H9 (cell line): ENCODE data around the gene CHCHD3. TPM values are rescaled to one million over a fixed set of nuclear protein-coding genes. Genes with fewer than 3 reads are reported as not detected.

ENCODE experiments used
- DNase-seq: peaks from one replicate; pipeline ENCODE4 v3.0.0-alpha.2; 2017
- H2AFZ ChIP-seq: one replicate; pipeline ENCODE4 v1.6.1; 2013; ENCODE audit warnings: mild to moderate bottlenecking, low read length, control low read depth, moderate library complexity
- H2AK5ac ChIP-seq: 2 replicates; pipeline ENCODE4 v1.6.1; 2013; ENCODE audit warnings: low read length, control low read depth, mixed read lengths; ENCODE audit not compliant: insufficient read length
- H2BK120ac ChIP-seq: one replicate; pipeline ENCODE4 v1.6.1; 2013; ENCODE audit warnings: low read depth, mild to moderate bottlenecking, low read length, control low read depth, inconsistent platforms; ENCODE audit not compliant: poor library complexity, severe bottlenecking
- H2BK12ac ChIP-seq: 2 replicates; pipeline ENCODE4 v1.6.1; 2013; ENCODE audit warnings: low read length, control low read depth, mixed read lengths, low read depth; ENCODE audit not compliant: insufficient read length
- H2BK15ac ChIP-seq: 2 replicates; pipeline ENCODE4 v1.6.1; 2013; ENCODE audit warnings: low read depth, low read length, control low read depth
- H2BK20ac ChIP-seq: one replicate; pipeline ENCODE4 v1.6.1; 2013; ENCODE audit warnings: low read depth, mild to moderate bottlenecking, low read length, control low read depth, inconsistent platforms; ENCODE audit not compliant: poor library complexity, severe bottlenecking
- H2BK5ac ChIP-seq: 2 replicates; pipeline ENCODE4 v1.6.1; 2013; ENCODE audit warnings: low read length, control low read depth, mixed read lengths; ENCODE audit not compliant: insufficient read length
- H3K14ac ChIP-seq: 2 replicates; pipeline ENCODE4 v1.6.1; 2013; ENCODE audit warnings: low read length, control low read depth; ENCODE audit not compliant: insufficient read depth
- H3K18ac ChIP-seq: 2 replicates; pipeline ENCODE4 v1.6.1; 2013; ENCODE audit warnings: low read depth, mild to moderate bottlenecking, mixed read lengths, low read length, control low read depth; ENCODE audit not compliant: insufficient read length
- H3K23ac ChIP-seq: 2 replicates; pipeline ENCODE4 v1.6.1; 2013; ENCODE audit warnings: low read length, control low read depth, mixed read lengths, low read depth; ENCODE audit not compliant: insufficient read length
- H3K23me2 ChIP-seq: 2 replicates; pipeline ENCODE4 v1.6.1; 2013; ENCODE audit warnings: low read depth, mild to moderate bottlenecking, mixed read lengths, low read length, control low read depth; ENCODE audit not compliant: insufficient read length, poor library complexity, severe bottlenecking
- H3K27ac ChIP-seq: 2 replicates; pipeline ENCODE4 v1.5.1; 2013; ENCODE audit warnings: low read length, control low read depth, mixed read lengths, low read depth; ENCODE audit not compliant: insufficient read length
- H3K27me3 ChIP-seq: 2 replicates; pipeline ENCODE4 v1.6.1; 2013; ENCODE audit warnings: low read length, control low read depth, inconsistent platforms; ENCODE audit not compliant: insufficient read depth
- H3K4ac ChIP-seq: 2 replicates; pipeline ENCODE4 v1.6.1; 2013; ENCODE audit warnings: low read depth, mild to moderate bottlenecking, control low read depth, inconsistent platforms, low read length, moderate library complexity
- H3K4me1 ChIP-seq: 2 replicates; pipeline ENCODE4 v1.6.1; 2013; ENCODE audit warnings: low read length, control low read depth, inconsistent platforms; ENCODE audit not compliant: insufficient read depth
- H3K4me2 ChIP-seq: 2 replicates; pipeline ENCODE4 v1.6.1; 2013; ENCODE audit warnings: low read length, control low read depth, mixed read lengths; ENCODE audit not compliant: insufficient read length, insufficient read depth
- H3K56ac ChIP-seq: 2 replicates; pipeline ENCODE4 v1.6.1; 2013; ENCODE audit warnings: low read depth, mild to moderate bottlenecking, mixed read lengths, low read length, control low read depth; ENCODE audit not compliant: insufficient read length
- H3K79me1 ChIP-seq: 2 replicates; pipeline ENCODE4 v1.6.1; 2013; ENCODE audit warnings: low read depth, mild to moderate bottlenecking, moderate library complexity, low read length, control low read depth, inconsistent platforms; ENCODE audit not compliant: insufficient read depth, poor library complexity, severe bottlenecking
- H3K79me2 ChIP-seq: 2 replicates; pipeline ENCODE4 v1.6.1; 2013; ENCODE audit warnings: low read length, control low read depth, inconsistent platforms; ENCODE audit not compliant: insufficient read depth
- H3K9ac ChIP-seq: 2 replicates; pipeline ENCODE4 v1.6.1; 2013; ENCODE audit warnings: low read length, control low read depth, mixed read lengths; ENCODE audit not compliant: insufficient read length; ENCODE audit errors: extremely low read depth
- H3K9me3 ChIP-seq: one replicate; pipeline ENCODE4 v1.6.1; 2013; ENCODE audit warnings: low read depth, low read length, inconsistent platforms; ENCODE audit not compliant: control insufficient read depth
- H3T11ph ChIP-seq: one replicate; pipeline ENCODE4 v1.6.1; 2013; ENCODE audit warnings: mild to moderate bottlenecking, low read length, control low read depth, inconsistent platforms
- H4K20me1 ChIP-seq: one replicate; pipeline ENCODE4 v1.6.1; 2013; ENCODE audit not compliant: control insufficient read depth, insufficient read length, insufficient read depth
- H4K5ac ChIP-seq: 2 replicates; pipeline ENCODE4 v1.6.1; 2013; ENCODE audit warnings: low read depth, mild to moderate bottlenecking, mixed read lengths, low read length, control low read depth; ENCODE audit not compliant: insufficient read length
- H4K8ac ChIP-seq: replicated peaks from 2 replicates; pipeline ENCODE4 v1.6.1; 2013; ENCODE audit warnings: low read length, control low read depth, mixed read lengths, low read depth; ENCODE audit not compliant: insufficient read length
- H4K91ac ChIP-seq: 2 replicates; pipeline ENCODE4 v1.6.1; 2013; ENCODE audit warnings: low read depth, mild to moderate bottlenecking, moderate library complexity, mixed read lengths, low read length, control low read depth; ENCODE audit not compliant: insufficient read length
- H3K27ac Mint-ChIP-seq, 3 experiments: 2 replicates in 2 of 3; 3 replicates in 1 of 3; pipeline ENCODE4 v1.8.0; 2020 to 2021; ENCODE audit warnings: mixed read lengths in 3 of 3, mild to moderate bottlenecking in 1 of 3, moderate library complexity in 1 of 3
- H3K27me3 Mint-ChIP-seq: 2 replicates; pipeline ENCODE4 v1.8.0; 2021; ENCODE audit warnings: low read depth, mild to moderate bottlenecking, moderate library complexity, mixed read lengths
- H3K36me3 Mint-ChIP-seq, 3 experiments: 2 replicates in 2 of 3; 3 replicates in 1 of 3; pipeline ENCODE4 v1.8.0; 2020 to 2021; ENCODE audit warnings: low read depth in 3 of 3, mixed read lengths in 3 of 3; ENCODE audit not compliant: insufficient read depth in 1 of 3
- H3K4me1 Mint-ChIP-seq, 2 experiments: 2 replicates each; pipeline ENCODE4 v1.8.0; 2020; ENCODE audit warnings: mixed read lengths in 2 of 2
- H3K4me3 Mint-ChIP-seq, 2 experiments: 2 replicates in 1 of 2; 3 replicates in 1 of 2; pipeline ENCODE4 v1.8.0; 2020 to 2021; ENCODE audit warnings: mild to moderate bottlenecking in 2 of 2, mixed read lengths in 2 of 2, moderate library complexity in 1 of 2
- H3K9me3 Mint-ChIP-seq, 2 experiments: 2 replicates in 1 of 2; 3 replicates in 1 of 2; pipeline ENCODE4 v1.8.0; 2020; ENCODE audit warnings: mild to moderate bottlenecking in 2 of 2, mixed read lengths in 2 of 2, moderate library complexity in 1 of 2
- CTCF ChIP-seq: fragments of 200-600 bp; sonication (generic); conservative IDR thresholded peaks from 3 replicates; pipeline ENCODE4 v1.8.0; 2021; ENCODE audit warnings: antibody characterized with exemption, mild to moderate bottlenecking
- WGBS: extraction: QIAGEN DNeasy Blood & Tissue Kit; methylation state at CpG from one replicate; pipeline ENCODE4 v1.1.7; 2013; ENCODE audit warnings: missing lambda C conversion rate, low lambda C conversion rate, mixed read lengths; ENCODE audit not compliant: insufficient read length; ENCODE audit errors: extremely low coverage; 5-methylcytosine and 5-hydroxymethylcytosine counted together
- total RNA-seq: library from RNA; stranded (reverse); gene quantifications from 2 replicates; pipeline ENCODE4 v1.2.1, GENCODE V29; 2021

The CHCHD3 gene
- total RNA-seq, 1 experiment from 2014 or later = 104 TPM

GRCh38 chr7:132777956-132778355 lies 303.9 kb downstream of the CHCHD3 start:
- H4K8ac ChIP-seq = no peak overlapping the region
- no peak overlapping the region for H4K91ac ChIP-seq
- no peaks in the 10 kb centered on the region for H4K20me1 ChIP-seq
- no peaks in the 10 kb centered on the region for H3K23me2 ChIP-seq
- no peak overlapping the region for H3T11ph ChIP-seq
- DNase-seq = no peak
- H3K9me3 Mint-ChIP-seq = no peaks in the 10 kb centered on the region
- H3K4me2 ChIP-seq = no peak overlapping the region
- H3K9ac ChIP-seq = no peak overlapping the region
- no peak overlapping the region for H3K4me3 Mint-ChIP-seq
- no peak overlapping the region for H2BK5ac ChIP-seq
- no peak overlapping the region for H3K18ac ChIP-seq
- no peaks in the 10 kb centered on the region for H3K79me2 ChIP-seq
- no peaks in the 10 kb centered on the region for H3K79me1 ChIP-seq
- no peak overlapping the region for H3K23ac ChIP-seq
- H3K27ac ChIP-seq = no peak overlapping the region
- no peak for TF ChIP-seq CTCF
- no peak overlapping the region for H2AFZ ChIP-seq
- H2BK12ac ChIP-seq = no peak overlapping the region
- H3K27ac Mint-ChIP-seq = no peak overlapping the region
- no peak overlapping the region for H2AK5ac ChIP-seq
- H3K4me1 ChIP-seq = no peaks in the 10 kb centered on the region
- H3K9me3 ChIP-seq = no peaks in the 10 kb centered on the region
- no peak overlapping the region for H2BK120ac ChIP-seq
- no peak overlapping the region for H2BK20ac ChIP-seq
- no peak overlapping the region for H3K14ac ChIP-seq
- no peak overlapping the region for H4K5ac ChIP-seq
- no peaks in the 10 kb centered on the region; a peak in 1 of 7 replicates for H3K36me3 Mint-ChIP-seq
- no peak overlapping the region for H3K4ac ChIP-seq
- no peaks in the 10 kb centered on the region for H3K27me3 ChIP-seq
- H3K27me3 Mint-ChIP-seq = no peaks in the 10 kb centered on the region; the same call in 1 of the 2 replicates
- WGBS = no CpG with 5 or more reads among the region's 4 CpGs
- H3K4me1 Mint-ChIP-seq = peaks cover 8 to 11% of the 10 kb centered on the region in 2 experiments
- no peak overlapping the region for H2BK15ac ChIP-seq
- no peak overlapping the region for H3K56ac ChIP-seq
